ENCODE data around the gene SGCA. TPM values are rescaled to one million over a fixed set of nuclear protein-coding genes. Genes with fewer than 3 reads are reported as not detected.

The SGCA gene
- total RNA-seq, 2 experiments from 2014 or later, result not detected

GRCh38 chr17:50188921-50189549, 23.2 kb downstream of the SGCA start:
- no peak for DNase-seq
- no peak for TF ChIP-seq CTCF (IDR thresholded peaks at IDR 0.05)
- intact Hi-C loops (cut with DNase I, micrococcal nuclease), result no loop called here
- ATAC-seq (ENCODE audit: poor library complexity), result no peak
- H3K9me3 Mint-ChIP-seq, result no peaks in the 10 kb centered on the region
- no peaks in the 10 kb centered on the region for H3K27me3 Mint-ChIP-seq
- no peaks in the 10 kb centered on the region for H3K36me3 Mint-ChIP-seq (ENCODE audit: low read depth)
- Histone ChIP-seq H3K9me3 (ENCODE audit: control insufficient read depth in 1 of 2, insufficient read depth in 1 of 2, low read length in 2 of 2) (no peaks in the 10 kb centered on the region), H3K4me3 (ENCODE audit: low read length) (no peak overlapping the region), H3K36me3 (ENCODE audit: insufficient read depth, low read length) (no peaks in the 10 kb centered on the region), H3K4me1 (ENCODE audit: insufficient read depth, low read length) (peaks cover 8% of the 10 kb centered on the region), H3K27ac (ENCODE audit: low read depth in 1 of 2, low read length in 2 of 2) (no peak overlapping the region), H3K27me3 (ENCODE audit: control insufficient read depth in 1 of 2, insufficient read depth in 2 of 2, low read length in 2 of 2) (peaks cover 0 to 3% of the 10 kb centered on the region in 2 experiments)
- CTCF ChIA-PET, result no interaction called here
- H3K27ac Mint-ChIP-seq, result no peak overlapping the region
- no peak overlapping the region for H3K4me3 Mint-ChIP-seq
- H3K4me1 Mint-ChIP-seq (ENCODE audit: low read depth), result peaks cover 3% of the 10 kb centered on the region
- POLR2A ChIA-PET, result no interaction called here

GRCh38 chr17:50189550-50190292, 23.9 kb downstream of the SGCA start:
- ATAC-seq (ENCODE audit: poor library complexity) (no peak), DNase-seq (no peak)
- POLR2A ChIA-PET, result no interaction called here

GRCh38 chr17:50190293-50190602, 24.4 kb downstream of the SGCA start:
- Mint-ChIP-seq H3K36me3 (ENCODE audit: low read depth) (no peaks in the 10 kb centered on the region), H3K4me1 (ENCODE audit: low read depth) (no peaks in the 10 kb centered on the region), H3K4me3 (no peak overlapping the region), H3K9me3 (no peaks in the 10 kb centered on the region), H3K27me3 (no peaks in the 10 kb centered on the region), H3K27ac (no peak overlapping the region)
- DNase-seq (no peak), ATAC-seq (ENCODE audit: poor library complexity) (no peak)
- H3K4me3 ChIP-seq (ENCODE audit: low read length), result no peak overlapping the region
- H3K27ac ChIP-seq (ENCODE audit: low read depth in 1 of 2, low read length in 2 of 2), result no peak overlapping the region
- POLR2A ChIA-PET, result no interaction called here
- no peaks in the 10 kb centered on the region for H3K36me3 ChIP-seq (ENCODE audit: insufficient read depth, low read length)
- TF ChIP-seq CTCF (IDR thresholded peaks at IDR 0.05), result no peak
- no peaks in the 10 kb centered on the region for H3K9me3 ChIP-seq (ENCODE audit: control insufficient read depth in 1 of 2, insufficient read depth in 1 of 2, low read length in 2 of 2)
- intact Hi-C loops (cut with DNase I, micrococcal nuclease), result no loop called here
- H3K27me3 ChIP-seq (ENCODE audit: control insufficient read depth in 1 of 2, insufficient read depth in 2 of 2, low read length in 2 of 2), result peaks cover 0 to 4% of the 10 kb centered on the region in 2 experiments
- no peaks in the 10 kb centered on the region for H3K4me1 ChIP-seq (ENCODE audit: insufficient read depth, low read length)
- CTCF ChIA-PET, result no interaction called here

More at GRCh38 chr17:50189550-50190292, 23.9 kb downstream of the SGCA start:
- no peak overlapping the region for H3K27ac Mint-ChIP-seq
- H3K36me3 ChIP-seq (ENCODE audit: insufficient read depth, low read length), result no peaks in the 10 kb centered on the region
- H3K27me3 Mint-ChIP-seq, result no peaks in the 10 kb centered on the region
- TF ChIP-seq CTCF (IDR thresholded peaks at IDR 0.05), result no peak
- H3K27me3 ChIP-seq (ENCODE audit: control insufficient read depth in 1 of 2, insufficient read depth in 2 of 2, low read length in 2 of 2), result peaks cover 0 to 4% of the 10 kb centered on the region in 2 experiments
- no peak overlapping the region for H3K4me3 ChIP-seq (ENCODE audit: low read length)
- no peak overlapping the region for H3K27ac ChIP-seq (ENCODE audit: low read depth in 1 of 2, low read length in 2 of 2)
- H3K4me1 Mint-ChIP-seq (ENCODE audit: low read depth), result no peaks in the 10 kb centered on the region
- intact Hi-C loops (cut with DNase I, micrococcal nuclease), result no loop called here
- no peaks in the 10 kb centered on the region for H3K36me3 Mint-ChIP-seq (ENCODE audit: low read depth)
- H3K9me3 Mint-ChIP-seq, result no peaks in the 10 kb centered on the region
- CTCF ChIA-PET, result no interaction called here
- H3K4me3 Mint-ChIP-seq, result no peak overlapping the region
- no peaks in the 10 kb centered on the region for H3K9me3 ChIP-seq (ENCODE audit: control insufficient read depth in 1 of 2, insufficient read depth in 1 of 2, low read length in 2 of 2)
- peaks cover 1% of the 10 kb centered on the region for H3K4me1 ChIP-seq (ENCODE audit: insufficient read depth, low read length)

Data from CD4-positive, alpha-beta T cell (primary cell).